Measurements from ENCODE around the gene F7.
"Not testable (repeated sequence)": the region's sequence is repeated elsewhere in the genome, so short reads cannot be mapped to it uniquely, and the experiment has no call there.

The F7 gene

GRCh38 chr13:113102302-113102701, 3.3 kb upstream of the F7 start:
- not testable (repeated sequence) for DNase-seq (ENCODE audit: low read depth)

DNA sequence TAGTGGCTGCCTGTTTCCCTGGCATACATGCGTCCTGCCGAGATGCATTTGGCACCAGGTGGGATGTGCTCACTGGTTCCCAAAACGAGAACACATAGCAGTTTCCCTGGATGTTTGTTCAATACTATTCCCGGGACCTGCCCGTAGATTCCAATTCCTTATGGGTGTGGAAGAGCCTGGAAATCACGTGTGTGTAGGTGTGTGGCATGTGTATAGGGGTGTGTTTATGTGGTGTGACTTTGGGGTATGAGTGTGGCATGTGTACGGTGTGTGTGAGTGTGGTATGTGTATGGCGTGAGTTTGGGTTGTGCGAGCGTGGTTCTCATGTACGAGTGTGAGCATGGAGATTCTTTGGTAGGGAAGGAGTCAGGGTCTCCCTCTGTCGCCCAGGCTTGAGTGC, 2.9 kb upstream of the F7 start:
- DNase-seq (ENCODE audit: low read depth) = no peak

GRCh38 chr13:113103646-113104045, 1.9 kb upstream of the F7 start:
- DNase-seq (ENCODE audit: low read depth) = no peak

- no peak for DNase-seq (ENCODE audit: low read depth)
Observed at GRCh38 chr13:113105921-113106452, 396 bp downstream of the F7 start.

DNA sequence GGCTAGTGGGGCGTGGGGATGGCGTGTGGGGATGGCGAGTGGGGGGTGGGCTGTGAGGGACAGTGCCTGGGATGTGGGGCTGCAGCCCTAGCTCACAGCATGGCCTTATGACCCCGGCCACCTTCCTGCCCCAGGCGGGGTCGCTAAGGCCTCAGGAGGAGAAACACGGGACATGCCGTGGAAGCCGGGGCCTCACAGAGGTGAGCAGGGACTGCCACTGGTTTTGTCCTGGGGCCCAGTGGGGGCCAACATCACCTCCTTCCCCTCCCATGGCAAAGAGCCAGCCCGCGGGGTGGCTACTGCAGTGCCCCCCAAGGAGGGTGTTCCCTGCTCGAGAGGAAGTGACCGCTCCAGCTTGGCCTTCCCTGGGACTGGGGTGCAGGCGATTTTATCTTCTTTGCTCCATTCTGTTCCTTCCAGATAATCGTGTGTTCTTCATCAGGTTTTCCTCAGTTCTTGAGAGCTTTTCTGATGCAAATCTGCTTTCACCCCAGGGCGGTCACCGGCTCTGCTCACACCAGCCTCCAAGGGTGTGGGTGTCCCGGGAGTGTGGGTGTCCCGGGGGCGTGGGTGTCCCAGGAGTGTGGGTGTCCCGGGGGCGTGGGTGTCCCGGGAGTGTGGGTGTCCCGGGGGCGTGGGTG, 1.2 kb downstream of the F7 start:
- DNase-seq (ENCODE audit: low read depth) = no peak

DNA sequence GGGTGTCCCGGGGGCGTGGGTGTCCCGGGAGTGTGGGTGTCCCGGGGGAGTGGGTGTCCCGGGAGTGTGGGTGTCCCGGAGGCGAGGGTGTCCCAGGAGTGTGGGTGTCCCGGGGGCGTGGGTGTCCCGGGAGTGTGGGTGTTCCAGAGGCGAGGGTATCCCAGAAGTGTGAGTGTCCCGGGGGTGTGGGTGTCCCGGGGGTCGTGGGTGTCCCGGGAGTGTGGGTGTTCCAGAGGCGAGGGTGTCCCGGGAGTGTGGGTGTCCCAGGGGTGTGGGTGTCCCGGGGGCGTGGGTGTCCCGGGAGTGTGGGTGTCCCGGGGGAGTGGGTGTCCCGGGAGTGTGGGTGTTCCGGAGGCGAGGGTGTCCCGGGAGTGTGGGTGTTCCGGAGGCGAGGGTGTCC, 2.9 kb downstream of the F7 start:
- DNase-seq (ENCODE audit: low read depth) = not testable (repeated sequence)

GRCh38 chr13:113109151-113110047, 3.8 kb downstream of the F7 start:
- DNase-seq (ENCODE audit: low read depth) = no peak

DNA sequence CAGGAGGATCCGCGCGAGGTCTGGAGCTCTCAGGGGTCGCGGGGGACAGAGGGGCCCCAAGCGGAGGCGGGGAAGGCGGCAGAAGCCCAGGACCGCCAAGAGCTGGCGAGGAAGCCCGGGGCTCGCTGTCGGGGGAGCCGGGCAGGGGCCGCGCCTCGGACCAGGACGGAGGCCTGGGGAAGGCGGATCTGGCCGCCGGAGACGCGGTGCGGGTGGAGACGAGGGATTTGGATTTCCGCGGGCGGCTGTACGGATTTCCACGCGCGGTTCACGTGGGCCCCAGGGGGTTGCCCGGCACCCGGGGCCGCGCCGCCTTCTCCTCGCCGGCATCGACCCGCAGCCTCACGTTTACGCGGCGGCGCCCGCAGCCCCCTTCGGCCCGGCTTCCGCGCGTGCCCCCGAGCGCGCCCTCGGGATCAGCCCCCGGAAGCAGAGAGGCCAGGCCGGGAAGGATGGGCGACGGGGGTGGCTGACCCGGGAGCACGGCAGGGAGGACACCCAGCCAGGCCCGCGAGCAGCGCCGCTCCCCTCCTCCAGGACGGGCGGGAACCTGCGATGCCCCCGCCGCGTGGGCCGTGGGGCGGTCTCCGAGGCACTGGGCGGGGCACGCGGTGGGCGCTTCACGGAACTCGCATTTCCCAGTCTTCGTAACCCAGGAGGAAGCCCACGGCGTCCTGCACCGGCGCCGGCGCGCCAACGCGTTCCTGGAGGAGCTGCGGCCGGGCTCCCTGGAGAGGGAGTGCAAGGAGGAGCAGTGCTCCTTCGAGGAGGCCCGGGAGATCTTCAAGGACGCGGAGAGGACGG, 4.7 kb downstream of the F7 start:
- DNase-seq (ENCODE audit: low read depth) = no peak

DNA sequence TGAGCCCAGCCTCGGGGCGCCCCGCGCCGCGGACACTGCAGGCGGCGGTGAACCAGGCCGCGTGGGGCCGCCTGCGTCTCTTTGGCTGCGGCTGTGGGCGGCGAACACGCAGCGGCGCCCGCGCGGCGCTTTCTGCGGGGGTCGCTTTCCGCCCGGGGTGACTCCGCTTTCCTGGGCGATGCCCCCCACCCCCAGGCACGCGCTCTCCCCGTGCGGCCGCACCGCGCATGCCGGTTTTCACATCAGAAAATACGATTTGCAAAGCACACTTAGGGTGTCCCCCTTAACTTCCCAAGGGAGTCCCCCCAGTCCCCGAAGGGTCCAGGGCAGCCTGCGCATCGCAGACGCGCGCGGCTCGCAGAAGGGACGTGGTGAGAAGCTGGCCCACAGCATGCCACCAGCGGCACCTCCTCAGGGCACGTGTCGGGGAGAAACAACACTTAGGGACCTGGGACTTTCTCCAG, 5.3 kb downstream of the F7 start:
- no peak for DNase-seq (ENCODE audit: low read depth)

DNA sequence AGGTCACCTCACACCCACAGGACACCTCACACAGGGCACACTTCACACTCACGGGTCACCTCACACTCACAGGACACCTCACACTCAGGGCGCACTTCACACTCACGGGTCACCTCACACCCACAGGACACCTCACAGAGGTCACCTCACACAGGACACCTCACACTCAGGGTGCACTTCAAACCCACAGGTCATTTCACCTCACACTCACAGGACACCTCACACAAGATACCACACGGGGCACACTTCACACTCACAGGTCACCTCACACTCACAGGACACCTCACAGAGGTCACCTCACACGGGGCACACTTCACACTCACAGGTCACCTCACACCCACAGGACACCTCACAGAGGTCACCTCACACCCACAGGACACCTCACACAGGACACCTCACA, 6.2 kb downstream of the F7 start:
- DNase-seq (ENCODE audit: low read depth) = not testable (repeated sequence)

DNA sequence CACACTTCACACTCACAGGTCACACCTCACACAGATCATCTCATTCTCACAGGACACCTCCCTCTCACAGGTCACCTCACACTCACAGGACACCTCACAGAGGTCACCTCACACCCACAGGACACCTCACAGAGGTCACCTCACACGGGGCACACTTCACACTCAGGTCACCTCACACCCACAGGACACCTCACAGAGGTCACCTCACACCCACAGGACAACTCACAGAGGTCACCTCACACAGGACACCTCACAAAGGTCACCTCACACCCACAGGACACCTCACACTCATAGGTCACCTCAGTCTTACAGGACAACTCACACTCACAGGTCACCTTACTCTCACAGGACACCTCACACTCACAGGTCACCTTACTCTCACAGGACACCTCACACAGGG, 6.9 kb downstream of the F7 start:
- not testable (repeated sequence) for DNase-seq (ENCODE audit: low read depth)

DNA sequence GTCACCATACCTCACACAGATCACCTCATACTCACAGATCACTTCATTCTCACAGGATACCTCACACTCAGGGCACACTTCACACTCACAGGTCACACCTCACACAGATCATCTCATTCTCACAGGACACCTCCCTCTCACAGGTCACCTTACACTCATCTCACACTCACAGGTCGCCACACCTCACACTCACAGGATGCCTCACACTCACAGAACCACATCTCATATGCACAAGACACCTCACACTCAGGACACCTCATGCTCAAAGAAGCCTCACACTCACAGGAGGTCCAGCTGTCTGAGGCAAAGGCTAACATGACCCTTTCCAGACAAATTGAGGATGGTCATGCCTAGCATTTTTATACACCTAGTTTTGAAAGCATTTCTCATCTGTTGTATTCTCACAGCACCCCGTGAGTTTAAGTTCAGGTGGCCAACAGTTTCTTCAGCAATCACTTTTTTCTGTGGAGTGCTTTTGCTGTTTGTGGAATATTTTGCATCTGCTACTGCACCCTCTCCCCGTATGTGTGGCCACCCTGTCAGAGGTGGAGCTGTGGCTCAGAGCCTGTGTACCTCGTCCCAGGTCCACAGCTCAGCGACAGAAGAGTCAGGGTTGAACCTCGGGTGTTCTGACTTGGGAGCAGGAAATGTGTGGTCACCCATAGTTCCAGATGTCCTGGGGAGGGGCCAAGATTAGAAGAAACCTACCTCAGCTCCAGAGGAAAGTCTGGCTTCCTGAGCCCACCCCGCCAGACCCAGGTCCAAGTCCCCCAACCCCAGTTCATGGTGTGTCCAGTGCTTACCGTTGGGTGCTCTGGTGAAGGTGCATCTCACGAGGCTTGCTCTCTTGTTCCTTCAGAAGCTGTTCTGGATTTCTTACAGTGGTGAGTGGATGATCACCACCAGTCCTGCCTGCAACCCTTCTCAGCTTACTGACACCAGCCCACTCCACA, 7.6 kb downstream of the F7 start:
- DNase-seq (ENCODE audit: low read depth) = no peak

DNA sequence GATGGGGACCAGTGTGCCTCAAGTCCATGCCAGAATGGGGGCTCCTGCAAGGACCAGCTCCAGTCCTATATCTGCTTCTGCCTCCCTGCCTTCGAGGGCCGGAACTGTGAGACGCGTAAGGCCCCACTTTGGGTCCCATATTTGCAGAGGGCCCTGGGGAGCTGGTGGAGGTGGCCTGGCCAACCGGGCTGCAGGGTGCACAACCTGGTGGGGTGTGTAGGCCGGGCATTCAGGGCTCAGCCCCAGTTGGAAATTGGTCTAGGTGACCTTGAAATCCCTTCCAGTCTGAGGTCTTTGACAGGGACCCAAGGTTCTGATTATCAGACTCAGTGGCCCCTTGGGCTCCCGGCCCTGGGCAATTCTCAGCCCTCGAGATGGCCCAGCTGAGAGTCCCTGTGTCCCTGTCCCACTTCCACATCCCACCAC, 8.3 kb downstream of the F7 start:
- no peak for DNase-seq (ENCODE audit: low read depth)

DNA sequence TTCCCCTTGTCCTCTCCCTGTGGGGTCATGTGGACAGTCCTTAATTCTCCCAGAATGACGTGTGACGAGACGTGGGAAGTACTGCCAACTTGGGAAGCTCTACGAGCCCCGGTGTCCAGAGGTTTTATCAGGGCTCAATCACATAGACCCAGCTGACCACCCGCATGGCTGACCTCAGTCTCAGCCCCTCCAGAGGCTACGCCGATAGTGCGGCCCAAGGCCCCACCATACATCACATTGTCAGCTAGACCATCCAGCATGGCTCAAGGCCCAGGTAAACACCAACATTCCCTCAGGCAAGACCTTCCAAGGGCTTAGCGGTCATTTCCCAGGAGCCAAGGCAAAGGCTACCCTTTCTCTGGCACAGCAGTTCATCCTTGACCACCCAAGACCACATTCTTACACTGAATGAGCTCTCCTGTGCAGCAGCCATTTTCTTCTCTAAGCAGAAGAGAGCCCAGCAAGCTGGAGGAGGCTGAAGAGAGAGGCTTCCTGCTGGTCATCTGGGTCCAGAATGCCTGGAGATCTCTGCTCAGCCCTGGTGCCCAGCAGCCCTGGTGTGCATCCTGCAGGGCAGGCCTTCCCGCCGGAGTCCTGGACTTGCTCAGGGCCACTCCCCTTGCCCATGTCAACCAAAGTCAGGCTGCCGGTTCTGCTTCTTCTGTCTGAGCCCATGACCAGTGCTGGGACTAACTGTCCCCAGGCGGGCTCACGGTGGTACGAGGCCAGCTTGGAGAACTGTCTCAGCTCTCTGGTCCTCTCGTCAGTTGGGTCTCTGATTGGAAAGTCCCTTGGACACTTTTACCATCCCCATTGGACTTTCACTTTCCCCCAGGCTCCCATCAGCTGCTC, 9.1 kb downstream of the F7 start:
- no peak for DNase-seq (ENCODE audit: low read depth)

DNA sequence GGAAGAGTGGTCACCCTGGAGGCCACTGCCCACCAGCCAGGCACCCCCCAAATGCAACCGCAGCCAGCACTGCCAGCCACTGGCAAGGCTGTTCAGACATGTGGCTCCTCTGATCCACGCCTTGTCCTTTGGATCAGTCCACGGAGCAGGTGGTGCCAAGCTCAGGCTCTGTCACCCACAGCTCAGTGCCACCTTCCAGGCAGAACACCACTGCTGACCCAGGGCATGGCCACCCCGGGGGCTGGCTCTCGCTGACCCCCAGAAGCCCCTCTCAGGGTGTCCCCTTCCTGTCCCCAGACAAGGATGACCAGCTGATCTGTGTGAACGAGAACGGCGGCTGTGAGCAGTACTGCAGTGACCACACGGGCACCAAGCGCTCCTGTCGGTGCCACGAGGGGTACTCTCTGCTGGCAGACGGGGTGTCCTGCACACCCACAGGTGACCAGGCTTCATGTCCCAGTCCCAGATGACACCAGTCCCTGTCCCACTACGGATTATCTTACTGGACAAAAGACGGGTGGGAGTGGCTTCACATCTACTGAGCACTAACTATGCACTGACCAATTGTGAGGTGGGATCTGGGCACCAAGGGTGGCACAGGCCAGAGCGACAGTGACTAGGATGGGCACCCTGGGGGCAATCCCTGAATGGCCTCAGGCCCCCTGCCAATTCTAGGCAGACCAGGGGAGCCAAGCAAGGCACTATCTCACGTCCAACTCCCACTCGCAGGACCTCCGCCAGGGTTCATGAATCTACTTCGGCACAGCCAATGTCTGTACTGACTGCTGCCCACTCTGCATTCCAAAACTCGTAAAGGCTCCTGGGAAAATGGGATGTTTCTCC, 10.0 kb downstream of the F7 start:
- DNase-seq (ENCODE audit: low read depth) = no peak

DNA sequence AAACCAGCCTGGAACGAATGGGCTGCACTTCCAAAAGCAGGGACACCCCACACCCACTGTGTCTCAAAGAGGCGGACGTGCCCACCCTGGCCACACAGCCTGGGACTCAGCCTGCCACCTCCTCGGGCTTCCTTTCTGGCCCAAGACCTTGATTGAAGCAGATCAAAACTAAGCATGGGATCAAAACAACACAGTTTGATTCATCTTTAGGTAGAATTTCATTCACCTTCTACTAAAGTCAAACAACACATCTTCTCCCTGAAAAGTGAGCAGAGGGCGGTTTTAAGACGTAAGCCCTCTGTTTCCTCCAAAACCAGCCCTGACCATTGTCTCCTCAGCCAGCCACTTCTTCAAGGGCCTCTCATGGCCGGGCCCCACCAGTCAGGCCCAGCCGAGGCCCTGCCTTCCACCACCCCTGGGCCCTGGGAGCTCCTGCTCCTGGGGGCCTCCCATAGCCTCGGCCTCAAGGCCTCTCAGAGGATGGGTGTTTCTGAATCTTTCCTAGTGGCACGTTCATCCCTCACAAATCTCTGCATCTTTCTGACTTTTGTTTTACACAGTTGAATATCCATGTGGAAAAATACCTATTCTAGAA, 10.7 kb downstream of the F7 start:
- no peak for DNase-seq (ENCODE audit: low read depth)

GRCh38 chr13:113116871-113117271, 11.3 kb downstream of the F7 start:
- no peak for DNase-seq (ENCODE audit: low read depth)

DNA sequence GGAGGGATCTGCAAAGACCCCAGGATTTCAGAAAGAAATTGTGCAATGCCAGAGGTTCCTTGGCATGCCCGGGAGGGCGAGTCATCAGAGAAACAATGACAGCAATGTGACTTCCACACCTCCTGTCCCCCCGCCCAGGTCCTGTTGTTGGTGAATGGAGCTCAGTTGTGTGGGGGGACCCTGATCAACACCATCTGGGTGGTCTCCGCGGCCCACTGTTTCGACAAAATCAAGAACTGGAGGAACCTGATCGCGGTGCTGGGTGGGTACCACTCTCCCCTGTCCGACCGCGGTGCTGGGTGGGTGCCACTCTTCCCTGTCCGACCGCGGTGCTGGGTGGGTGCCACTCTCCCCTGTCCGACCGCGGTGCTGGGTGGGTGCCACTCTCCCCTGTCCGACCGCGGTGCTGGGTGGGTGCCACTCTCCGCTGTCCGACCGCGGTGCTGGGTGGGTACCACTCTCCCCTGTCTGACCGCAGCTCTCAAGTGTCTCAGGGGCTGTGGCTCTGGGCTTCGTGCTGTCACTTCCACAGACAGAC, 11.8 kb downstream of the F7 start:
- DNase-seq (ENCODE audit: low read depth) = no peak

- no peak for DNase-seq (ENCODE audit: low read depth)
Observed at GRCh38 chr13:113117911-113118260, 12.3 kb downstream of the F7 start.

All from activated T-helper 1 cell treated with Interleukin-2 at 50 U/mL for 16 hours (primary cell).